SH-SY5Y (cell line): ENCODE data around the gene NAV2.
A peak's percentile ranks its signal among the peaks of the same experiment; 100 is the strongest.

Experiments
- GATA2 ChIP-seq: IDR thresholded peaks from 2 replicates; pipeline ENCODE4 v1.6.1; 2011; ENCODE audit warnings: mild to moderate bottlenecking, low read depth, low read length
- GATA3 ChIP-seq: IDR thresholded peaks from 2 replicates; pipeline ENCODE4 v1.6.1; 2011; ENCODE audit warnings: low read depth, mild to moderate bottlenecking, low read length, moderate library complexity

NAV2 gene

GRCh38 chr11:19962801-19963175 lies 250.2 kb downstream of the NAV2 start:
- TF ChIP-seq GATA2 (no peak), GATA3 (no peak)

GRCh38 chr11:19963697-19964387 lies 251.2 kb downstream of the NAV2 start:
- TF ChIP-seq GATA3 (no peak), GATA2 (no peak)

- no peak for TF ChIP-seq GATA2
- no peak for TF ChIP-seq GATA3
Observed at GRCh38 chr11:19966441-19966840, 253.8 kb downstream of the NAV2 start.

- no peak for TF ChIP-seq GATA2
- TF ChIP-seq GATA3, result no peak
Observed at GRCh38 chr11:19966927-19967326, 254.3 kb downstream of the NAV2 start.

GRCh38 chr11:19967787-19968186 lies 255.2 kb downstream of the NAV2 start:
- peak; percentile 85 for TF ChIP-seq GATA2
- TF ChIP-seq GATA3, result peak; percentile 67

- TF ChIP-seq GATA3 (no peak), GATA2 (no peak)
Observed at GRCh38 chr11:19968860-19969259, 256.2 kb downstream of the NAV2 start.

- TF ChIP-seq GATA2 (no peak), GATA3 (no peak)
Observed at GRCh38 chr11:19970944-19971343, 258.3 kb downstream of the NAV2 start.

GRCh38 chr11:19972091-19972490 lies 259.5 kb downstream of the NAV2 start:
- TF ChIP-seq GATA3 (no peak), GATA2 (no peak)

- no peak for TF ChIP-seq GATA2
- no peak for TF ChIP-seq GATA3
Observed at GRCh38 chr11:19972651-19973050, 260.0 kb downstream of the NAV2 start.

GRCh38 chr11:19973136-19973635 lies 260.5 kb downstream of the NAV2 start:
- TF ChIP-seq GATA2 (no peak), GATA3 (no peak)

GRCh38 chr11:19974886-19975285 lies 262.2 kb downstream of the NAV2 start:
- TF ChIP-seq GATA3 (no peak), GATA2 (no peak)

- TF ChIP-seq GATA3 (no peak), GATA2 (no peak)
Observed at GRCh38 chr11:19975414-19975990, 262.9 kb downstream of the NAV2 start.

GRCh38 chr11:19976281-19976941 lies 263.8 kb downstream of the NAV2 start:
- TF ChIP-seq GATA3, result no peak
- TF ChIP-seq GATA2, result no peak

- no peak for TF ChIP-seq GATA3
- no peak for TF ChIP-seq GATA2
Observed at GRCh38 chr11:19977941-19978340, 265.3 kb downstream of the NAV2 start.
